ENCODE results near the gene PLEKHM1. TPM values are rescaled to one million over a fixed set of nuclear protein-coding genes. Genes with fewer than 3 reads are reported as not detected.

The PLEKHM1 gene
- total RNA-seq, 2 experiments from 2014 or later = 16.6 to 18.6 TPM

- no peaks in the 10 kb centered on the region for H3K36me3 Mint-ChIP-seq (ENCODE audit: low read depth)
- peaks cover 5% of the 10 kb centered on the region for H3K27me3 Mint-ChIP-seq (ENCODE audit: low read depth)
- no peaks in the 10 kb centered on the region for H3K9me3 Mint-ChIP-seq
- H3K4me3 Mint-ChIP-seq = no peak overlapping the region
- CTCF ChIA-PET = no interaction called here
- no peak for DNase-seq
- H3K4me1 Mint-ChIP-seq (ENCODE audit: low read depth) = peaks cover 15% of the 10 kb centered on the region
- no peak overlapping the region for H3K27ac Mint-ChIP-seq
- intact Hi-C loops (cut with micrococcal nuclease) = loop anchor here (2.0 kb wide), 1 partner anchor 31 kb away; no protein-coding TSS in a partner anchor
Measured at GRCh38 chr17:45425984-45426413, 64.5 kb downstream of the PLEKHM1 start.

GRCh38 chr17:45425125-45425983, 65.2 kb downstream of the PLEKHM1 start:
- intact Hi-C loops (cut with micrococcal nuclease) = loop anchor here (2.0 kb wide), 1 partner anchor 31 kb away; no protein-coding TSS in a partner anchor
- no peak overlapping the region for H3K27ac Mint-ChIP-seq
- no peaks in the 10 kb centered on the region for H3K9me3 Mint-ChIP-seq
- no peak overlapping the region for H3K4me3 Mint-ChIP-seq
- no peak for DNase-seq
- H3K27me3 Mint-ChIP-seq (ENCODE audit: low read depth) = peaks cover 5% of the 10 kb centered on the region
- peaks cover 13% of the 10 kb centered on the region for H3K4me1 Mint-ChIP-seq (ENCODE audit: low read depth)
- H3K36me3 Mint-ChIP-seq (ENCODE audit: low read depth) = no peaks in the 10 kb centered on the region
- CTCF ChIA-PET = no interaction called here

- Mint-ChIP-seq H3K4me1 (ENCODE audit: low read depth) (peaks cover 13% of the 10 kb centered on the region), H3K27ac (no peak overlapping the region), H3K9me3 (no peaks in the 10 kb centered on the region), H3K27me3 (ENCODE audit: low read depth) (peaks cover 5% of the 10 kb centered on the region), H3K4me3 (no peak overlapping the region), H3K36me3 (ENCODE audit: low read depth) (no peaks in the 10 kb centered on the region)
- CTCF ChIA-PET = interaction anchor here (1.0 kb wide), 1 partner anchor 12 kb away, joined by 3 read pairs; no protein-coding TSS in a partner anchor
- intact Hi-C loops (cut with micrococcal nuclease) = loop anchor here (2.0 kb wide), 1 partner anchor 30 kb away; no protein-coding TSS in a partner anchor
- no peak for DNase-seq
Measured at GRCh38 chr17:45424769-45425124, 65.8 kb downstream of the PLEKHM1 start.

GRCh38 chr17:45423975-45424335, 66.6 kb downstream of the PLEKHM1 start:
- Mint-ChIP-seq H3K27me3 (ENCODE audit: low read depth) (peaks cover 5% of the 10 kb centered on the region), H3K36me3 (ENCODE audit: low read depth) (no peaks in the 10 kb centered on the region), H3K27ac (no peak overlapping the region), H3K9me3 (no peaks in the 10 kb centered on the region), H3K4me3 (no peak overlapping the region), H3K4me1 (ENCODE audit: low read depth) (peaks cover 10% of the 10 kb centered on the region)
- intact Hi-C loops (cut with micrococcal nuclease) = loop anchor here (2.0 kb wide), 1 partner anchor 29 kb away; no protein-coding TSS in a partner anchor
- CTCF ChIA-PET = interaction anchor here (1.0 kb wide), 1 partner anchor 11 kb away, joined by 3 read pairs; no protein-coding TSS in a partner anchor
- no peak for DNase-seq

- peaks cover 2% of the 10 kb centered on the region for H3K27me3 Mint-ChIP-seq (ENCODE audit: low read depth)
- CTCF ChIA-PET = interaction anchor here (1.0 kb wide), 1 partner anchor 11 kb away, joined by 3 read pairs; no protein-coding TSS in a partner anchor
- intact Hi-C loops (cut with micrococcal nuclease) = no loop called here
Measured at GRCh38 chr17:45423304-45423974, 67.1 kb downstream of the PLEKHM1 start.

GRCh38 chr17:45414990-45415881, 75.3 kb downstream of the PLEKHM1 start:
- intact Hi-C loops (cut with micrococcal nuclease) = no loop called here
- H3K27ac Mint-ChIP-seq = no peak overlapping the region
- peaks cover 20% of the 10 kb centered on the region for H3K4me1 Mint-ChIP-seq (ENCODE audit: low read depth)
- no peak overlapping the region for H3K4me3 Mint-ChIP-seq
- no peaks in the 10 kb centered on the region for H3K9me3 Mint-ChIP-seq
- no peak for DNase-seq
- no peaks in the 10 kb centered on the region for H3K36me3 Mint-ChIP-seq (ENCODE audit: low read depth)
- H3K27me3 Mint-ChIP-seq (ENCODE audit: low read depth) = no peaks in the 10 kb centered on the region
- CTCF ChIA-PET = no interaction called here

More at GRCh38 chr17:45423304-45423974, 67.1 kb downstream of the PLEKHM1 start:
- no peaks in the 10 kb centered on the region for H3K9me3 Mint-ChIP-seq
- no peak overlapping the region for H3K4me3 Mint-ChIP-seq
- H3K4me1 Mint-ChIP-seq (ENCODE audit: low read depth) = peaks cover 5% of the 10 kb centered on the region
- DNase-seq = no peak
- no peaks in the 10 kb centered on the region for H3K36me3 Mint-ChIP-seq (ENCODE audit: low read depth)
- no peak overlapping the region for H3K27ac Mint-ChIP-seq

- Mint-ChIP-seq H3K4me3 (no peak overlapping the region), H3K36me3 (ENCODE audit: low read depth) (peaks cover 3% of the 10 kb centered on the region), H3K27me3 (ENCODE audit: low read depth) (no peaks in the 10 kb centered on the region), H3K9me3 (no peaks in the 10 kb centered on the region), H3K4me1 (ENCODE audit: low read depth) (peaks cover 30% of the 10 kb centered on the region), H3K27ac (no peak overlapping the region)
- DNase-seq = no peak
- intact Hi-C loops (cut with micrococcal nuclease) = no loop called here
- CTCF ChIA-PET = interaction anchor here (0.6 kb wide), 1 partner anchor 193 kb away, joined by 5 read pairs; no protein-coding TSS in a partner anchor
Measured at GRCh38 chr17:45413498-45413923, 77.0 kb downstream of the PLEKHM1 start.

GRCh38 chr17:45411348-45412105, 79.0 kb downstream of the PLEKHM1 start:
- CTCF ChIA-PET = interaction anchor here (0.7 to 2.6 kb wide), 5 partner anchors 16 to 192 kb away, joined by 3 to 10 read pairs (median 4); no protein-coding TSS in a partner anchor
- H3K4me1 Mint-ChIP-seq (ENCODE audit: low read depth) = peaks cover 48% of the 10 kb centered on the region
- H3K4me3 Mint-ChIP-seq = peak overlapping the region; percentile 99
- intact Hi-C loops (cut with micrococcal nuclease) = no loop called here
- no peak for DNase-seq
- peaks cover 12% of the 10 kb centered on the region for H3K36me3 Mint-ChIP-seq (ENCODE audit: low read depth)
- peak overlapping the region; percentile 100 for H3K27ac Mint-ChIP-seq
- H3K9me3 Mint-ChIP-seq = no peaks in the 10 kb centered on the region
- H3K27me3 Mint-ChIP-seq (ENCODE audit: low read depth) = no peaks in the 10 kb centered on the region

- Mint-ChIP-seq H3K36me3 (ENCODE audit: low read depth) (peaks cover 15% of the 10 kb centered on the region), H3K9me3 (no peaks in the 10 kb centered on the region), H3K27ac (peak overlapping the region; percentile 100), H3K4me3 (peak overlapping the region; percentile 99), H3K4me1 (ENCODE audit: low read depth) (peaks cover 49% of the 10 kb centered on the region), H3K27me3 (ENCODE audit: low read depth) (no peaks in the 10 kb centered on the region)
- intact Hi-C loops (cut with micrococcal nuclease) = no loop called here
- CTCF ChIA-PET = interaction anchor here (0.6 to 2.6 kb wide), 6 partner anchors 16 to 878 kb away, joined by 3 to 10 read pairs (median 3); no protein-coding TSS in a partner anchor
- DNase-seq = peak; percentile 80
Measured at GRCh38 chr17:45410144-45411091, 80.1 kb downstream of the PLEKHM1 start.

GRCh38 chr17:45409659-45410076, 80.9 kb downstream of the PLEKHM1 start:
- H3K27me3 Mint-ChIP-seq (ENCODE audit: low read depth) = no peaks in the 10 kb centered on the region
- peaks cover 49% of the 10 kb centered on the region for H3K4me1 Mint-ChIP-seq (ENCODE audit: low read depth)
- H3K9me3 Mint-ChIP-seq = no peaks in the 10 kb centered on the region
- DNase-seq = peak; percentile 41
- peak overlapping the region; percentile 99 for H3K4me3 Mint-ChIP-seq
- intact Hi-C loops (cut with micrococcal nuclease) = no loop called here
- H3K27ac Mint-ChIP-seq = peak overlapping the region; percentile 100
- CTCF ChIA-PET = interaction anchor here (0.6 to 2.6 kb wide), 5 partner anchors 15 to 877 kb away, joined by 3 to 10 read pairs (median 3); no protein-coding TSS in a partner anchor
- peaks cover 18% of the 10 kb centered on the region for H3K36me3 Mint-ChIP-seq (ENCODE audit: low read depth)

All from activated naive CD4-positive, alpha-beta T cell treated with anti-CD3 and anti-CD28 coated beads for 36 hours (primary cell).